Activated T-helper 1 cell treated with anti-CD3 and anti-CD28 coated beads, Interleukin-2, amount 50 U/mL, for 16 hours (primary cell): ENCODE results near the gene CDRT15.
"Not testable (repeated sequence)": the region's sequence is repeated elsewhere in the genome, so short reads cannot be mapped to it uniquely, and the experiment has no call there.

ENCODE experiments used
- DNase-seq, 2 donors: peaks; one replicate each; pipeline ENCODE4 v3.0.0-alpha.2; 2020; ENCODE audit warnings: low read depth in 1 of 2, low spot score in 1 of 2

CDRT15 gene

DNA sequence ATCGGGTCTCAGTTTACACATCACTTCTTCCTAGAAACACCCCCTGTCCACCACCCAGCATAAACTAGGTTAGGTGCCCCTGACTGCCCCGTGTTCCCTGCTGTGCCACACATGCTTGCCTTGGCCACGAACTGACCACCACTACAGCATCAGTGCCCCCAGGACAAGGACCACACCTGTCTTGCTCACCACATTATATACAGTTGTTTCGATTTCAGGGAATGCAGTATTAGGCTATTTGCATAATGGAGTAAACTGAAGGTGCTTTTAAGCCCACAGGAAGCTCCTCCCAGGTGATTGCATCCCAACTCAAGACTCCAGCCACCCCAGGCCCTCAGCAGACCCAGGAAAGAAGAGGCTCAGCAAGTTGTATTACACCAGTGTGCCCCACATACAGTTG lies 50.2 kb downstream of the CDRT15 start:
- DNase-seq = not testable (repeated sequence)
